Chondrocyte (in vitro differentiated cells): ENCODE data around the gene FOXK1. TPM values are rescaled to one million over a fixed set of nuclear protein-coding genes. Genes with fewer than 3 reads are reported as not detected.

Experiments
- DNase-seq: peaks from one replicate; pipeline ENCODE4 v3.0.0; 2021; ENCODE audit warnings: mixed read lengths, low spot score
- H3K27ac Mint-ChIP-seq: one replicate; pipeline ENCODE4 v1.8.0; 2021; ENCODE audit warnings: mild to moderate bottlenecking, moderate library complexity, mixed read lengths; ENCODE audit not compliant: unreplicated experiment
- H3K27me3 Mint-ChIP-seq: 2 replicates; pipeline ENCODE4 v1.8.0; 2021; ENCODE audit warnings: low read depth, mixed read lengths
- H3K36me3 Mint-ChIP-seq: 2 replicates; pipeline ENCODE4 v1.8.0; 2021; ENCODE audit warnings: low read depth, mixed read lengths
- H3K4me1 Mint-ChIP-seq: 2 replicates; pipeline ENCODE4 v1.8.0; 2021; ENCODE audit warnings: low read depth, mild to moderate bottlenecking, mixed read lengths
- H3K4me3 Mint-ChIP-seq: one replicate; pipeline ENCODE4 v1.8.0; 2021; ENCODE audit warnings: mild to moderate bottlenecking, moderate library complexity, mixed read lengths; ENCODE audit not compliant: unreplicated experiment
- H3K9me3 Mint-ChIP-seq: 2 replicates; pipeline ENCODE4 v1.8.0; 2021; ENCODE audit warnings: low read depth, mixed read lengths
- CTCF ChIP-seq: fragments of 200-600 bp; sonication (generic); IDR thresholded peaks from 2 replicates; pipeline ENCODE4 v1.5.0; 2021; ENCODE audit warnings: antibody characterized with exemption, mild to moderate bottlenecking, moderate library complexity
- total RNA-seq: library from RNA; stranded (reverse); gene quantifications from 3 replicates; pipeline ENCODE4 v1.2.1, GENCODE V29; 2021

Gene FOXK1
- total RNA-seq, 1 donor from 2014 or later = 77.9 TPM

GRCh38 chr7:4659551-4660286 is 22.4 kb upstream of the FOXK1 start:
- no peak overlapping the region for H3K4me3 Mint-ChIP-seq
- H3K27ac Mint-ChIP-seq = no peak overlapping the region
- DNase-seq = peak; percentile 6
- H3K4me1 Mint-ChIP-seq = peaks cover 21% of the 10 kb centered on the region
- TF ChIP-seq CTCF = peak; percentile 29
- peaks cover 15% of the 10 kb centered on the region for H3K9me3 Mint-ChIP-seq
- H3K27me3 Mint-ChIP-seq = no peaks in the 10 kb centered on the region
- H3K36me3 Mint-ChIP-seq = peaks cover 15% of the 10 kb centered on the region

GRCh38 chr7:4661871-4662270 is 20.2 kb upstream of the FOXK1 start:
- no peak overlapping the region for H3K4me3 Mint-ChIP-seq
- H3K4me1 Mint-ChIP-seq = peaks cover 36% of the 10 kb centered on the region
- no peak for TF ChIP-seq CTCF
- peaks cover 15% of the 10 kb centered on the region for H3K9me3 Mint-ChIP-seq
- DNase-seq = no peak
- H3K27ac Mint-ChIP-seq = peak overlapping the region; percentile 54
- no peaks in the 10 kb centered on the region for H3K27me3 Mint-ChIP-seq
- peaks cover 10% of the 10 kb centered on the region for H3K36me3 Mint-ChIP-seq

- no peaks in the 10 kb centered on the region for H3K27me3 Mint-ChIP-seq
- H3K36me3 Mint-ChIP-seq = peaks cover 10% of the 10 kb centered on the region
- peaks cover 50% of the 10 kb centered on the region for H3K4me1 Mint-ChIP-seq
- H3K4me3 Mint-ChIP-seq = no peak overlapping the region
- no peak for TF ChIP-seq CTCF
- peaks cover 10% of the 10 kb centered on the region for H3K9me3 Mint-ChIP-seq
- DNase-seq = peak; percentile 43
- peak overlapping the region; percentile 61 for H3K27ac Mint-ChIP-seq
These were observed 18.7 kb upstream of the FOXK1 start for GRCh38 chr7:4663239-4664018.

- DNase-seq = no peak
- Mint-ChIP-seq H3K27me3 (no peaks in the 10 kb centered on the region), H3K4me1 (peaks cover 72% of the 10 kb centered on the region), H3K9me3 (no peaks in the 10 kb centered on the region), H3K27ac (peak overlapping the region; percentile 96), H3K36me3 (peaks cover 2% of the 10 kb centered on the region), H3K4me3 (peak overlapping the region; percentile 10)
- no peak for TF ChIP-seq CTCF
These were observed 16.4 kb upstream of the FOXK1 start for GRCh38 chr7:4665661-4666060.

- H3K27ac Mint-ChIP-seq = peak overlapping the region; percentile 99
- no peak for TF ChIP-seq CTCF
- H3K36me3 Mint-ChIP-seq = peaks cover 2% of the 10 kb centered on the region
- peak overlapping the region; percentile 57 for H3K4me3 Mint-ChIP-seq
- H3K4me1 Mint-ChIP-seq = peaks cover 70% of the 10 kb centered on the region
- DNase-seq = peak; percentile 77
- no peaks in the 10 kb centered on the region for H3K27me3 Mint-ChIP-seq
- H3K9me3 Mint-ChIP-seq = peaks cover 3% of the 10 kb centered on the region
These were observed 14.2 kb upstream of the FOXK1 start for GRCh38 chr7:4667776-4668509.
